ENCODE data around the gene WNK4. TPM values are rescaled to one million over a fixed set of nuclear protein-coding genes. Genes with fewer than 3 reads are reported as not detected.

The WNK4 gene
- total RNA-seq, 1 experiment from 2014 or later: 1.5 TPM

DNA sequence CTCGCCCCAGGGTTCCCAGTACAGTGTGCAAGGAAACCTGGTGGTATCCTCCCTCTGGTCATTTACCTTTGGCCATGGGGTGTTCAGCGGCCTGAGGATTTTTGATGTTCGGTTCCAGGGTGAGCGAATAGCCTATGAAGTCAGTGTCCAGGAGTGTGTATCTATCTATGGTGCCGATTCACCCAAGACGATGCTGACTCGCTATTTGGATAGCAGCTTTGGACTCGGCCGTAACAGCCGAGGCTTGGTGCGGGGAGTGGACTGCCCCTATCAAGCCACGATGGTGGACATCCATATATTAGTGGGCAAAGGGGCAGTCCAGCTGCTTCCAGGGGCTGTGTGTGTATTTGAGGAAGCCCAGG, 65.1 kb downstream of the WNK4 start (continued):
- TF ChIP-seq E2F1 (CRISPR knock-in tag; IDR thresholded peaks at IDR 0.05) (no peak), USF2 (CRISPR knock-in tag; IDR thresholded peaks at IDR 0.05) (no peak), EMX1 (CRISPR knock-in tag; IDR thresholded peaks at IDR 0.05) (no peak), NFATC4 (CRISPR knock-in tag; IDR thresholded peaks at IDR 0.05) (no peak), JAZF1 (CRISPR knock-in tag; IDR thresholded peaks at IDR 0.05) (no peak), ZNF512 (CRISPR knock-in tag; IDR thresholded peaks at IDR 0.05; ENCODE audit: borderline replicate concordance) (no peak), MLX (CRISPR knock-in tag; IDR thresholded peaks at IDR 0.05) (no peak), FOXJ3 (CRISPR knock-in tag; IDR thresholded peaks at IDR 0.05; ENCODE audit: borderline replicate concordance) (no peak)
- TF ChIP-seq, protein P1, sequence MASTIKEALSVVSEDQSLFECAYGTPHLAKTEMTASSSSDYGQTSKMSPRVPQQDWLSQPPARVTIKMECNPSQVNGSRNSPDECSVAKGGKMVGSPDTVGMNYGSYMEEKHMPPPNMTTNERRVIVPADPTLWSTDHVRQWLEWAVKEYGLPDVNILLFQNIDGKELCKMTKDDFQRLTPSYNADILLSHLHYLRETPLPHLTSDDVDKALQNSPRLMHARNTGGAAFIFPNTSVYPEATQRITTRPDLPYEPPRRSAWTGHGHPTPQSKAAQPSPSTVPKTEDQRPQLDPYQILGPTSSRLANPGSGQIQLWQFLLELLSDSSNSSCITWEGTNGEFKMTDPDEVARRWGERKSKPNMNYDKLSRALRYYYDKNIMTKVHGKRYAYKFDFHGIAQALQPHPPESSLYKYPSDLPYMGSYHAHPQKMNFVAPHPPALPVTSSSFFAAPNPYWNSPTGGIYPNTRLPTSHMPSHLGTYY (CRISPR knock-in tag; IDR thresholded peaks at IDR 0.05): no peak

- DNase-seq (ENCODE audit: low spot score): no peak
- Mint-ChIP-seq H3K4me1 (no peaks in the 10 kb centered on the region; the same call in 1 of the 2 replicates), H3K36me3 (peaks cover 42% of the 10 kb centered on the region), H3K4me3 (no peak overlapping the region), H3K27ac (no peak overlapping the region), H3K9me3 (no peaks in the 10 kb centered on the region), H3K27me3 (ENCODE audit: low read depth) (no peaks in the 10 kb centered on the region)
- ChIA-PET CTCF (interaction anchor here (1.0 to 4.5 kb wide), 2 partner anchors 83 to 92 kb away, joined by 3 to 52 read pairs; no protein-coding TSS in a partner anchor), POLR2A (interaction anchor here (0.5 to 1.4 kb wide), 3 partner anchors 13 to 152 kb away, joined by 3 read pairs; partner anchors contain the start of gene PSME3)
- ATAC-seq: no peak
- TF ChIP-seq, protein P2, sequence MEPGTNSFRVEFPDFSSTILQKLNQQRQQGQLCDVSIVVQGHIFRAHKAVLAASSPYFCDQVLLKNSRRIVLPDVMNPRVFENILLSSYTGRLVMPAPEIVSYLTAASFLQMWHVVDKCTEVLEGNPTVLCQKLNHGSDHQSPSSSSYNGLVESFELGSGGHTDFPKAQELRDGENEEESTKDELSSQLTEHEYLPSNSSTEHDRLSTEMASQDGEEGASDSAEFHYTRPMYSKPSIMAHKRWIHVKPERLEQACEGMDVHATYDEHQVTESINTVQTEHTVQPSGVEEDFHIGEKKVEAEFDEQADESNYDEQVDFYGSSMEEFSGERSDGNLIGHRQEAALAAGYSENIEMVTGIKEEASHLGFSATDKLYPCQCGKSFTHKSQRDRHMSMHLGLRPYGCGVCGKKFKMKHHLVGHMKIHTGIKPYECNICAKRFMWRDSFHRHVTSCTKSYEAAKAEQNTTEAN (CRISPR knock-in tag; IDR thresholded peaks at IDR 0.05): no peak
- TF ChIP-seq ZNF232 (CRISPR knock-in tag; IDR thresholded peaks at IDR 0.05) (no peak), TEAD1 (CRISPR knock-in tag; IDR thresholded peaks at IDR 0.05) (no peak), TP53 (CRISPR knock-in tag; IDR thresholded peaks at IDR 0.05) (no peak), CBFB (CRISPR knock-in tag; IDR thresholded peaks at IDR 0.05; ENCODE audit: low read depth) (no peak), ETV6 (CRISPR knock-in tag; IDR thresholded peaks at IDR 0.05) (no peak), ZNF281 (CRISPR knock-in tag; IDR thresholded peaks at IDR 0.05) (no peak), ZNF423 (CRISPR knock-in tag; IDR thresholded peaks at IDR 0.05) (no peak), MAX (CRISPR knock-in tag; IDR thresholded peaks at IDR 0.05) (no peak), ZNF138 (CRISPR knock-in tag; conservative IDR thresholded peaks at IDR 0.05) (no peak), ESRRA (CRISPR knock-in tag; IDR thresholded peaks at IDR 0.05; ENCODE audit: borderline replicate concordance) (no peak), USF2 (CRISPR knock-in tag; IDR thresholded peaks at IDR 0.05) (no peak), MLX (CRISPR knock-in tag; IDR thresholded peaks at IDR 0.05) (no peak), FOXK1 (CRISPR knock-in tag; IDR thresholded peaks at IDR 0.05) (no peak)
- TF ChIP-seq, protein P3, sequence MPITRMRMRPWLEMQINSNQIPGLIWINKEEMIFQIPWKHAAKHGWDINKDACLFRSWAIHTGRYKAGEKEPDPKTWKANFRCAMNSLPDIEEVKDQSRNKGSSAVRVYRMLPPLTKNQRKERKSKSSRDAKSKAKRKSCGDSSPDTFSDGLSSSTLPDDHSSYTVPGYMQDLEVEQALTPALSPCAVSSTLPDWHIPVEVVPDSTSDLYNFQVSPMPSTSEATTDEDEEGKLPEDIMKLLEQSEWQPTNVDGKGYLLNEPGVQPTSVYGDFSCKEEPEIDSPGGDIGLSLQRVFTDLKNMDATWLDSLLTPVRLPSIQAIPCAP (CRISPR knock-in tag; IDR thresholded peaks at IDR 0.05): no peak
Measured at GRCh38 chr17:42845918-42846593, 65.6 kb downstream of the WNK4 start.
